CMK (cell line): ENCODE measurements around the gene LMAN1.

Experiments used
- DNase-seq: peaks from one replicate; pipeline ENCODE4 v3.0.0-alpha.2; 2010; ENCODE audit warnings: low read depth

The LMAN1 gene

DNA sequence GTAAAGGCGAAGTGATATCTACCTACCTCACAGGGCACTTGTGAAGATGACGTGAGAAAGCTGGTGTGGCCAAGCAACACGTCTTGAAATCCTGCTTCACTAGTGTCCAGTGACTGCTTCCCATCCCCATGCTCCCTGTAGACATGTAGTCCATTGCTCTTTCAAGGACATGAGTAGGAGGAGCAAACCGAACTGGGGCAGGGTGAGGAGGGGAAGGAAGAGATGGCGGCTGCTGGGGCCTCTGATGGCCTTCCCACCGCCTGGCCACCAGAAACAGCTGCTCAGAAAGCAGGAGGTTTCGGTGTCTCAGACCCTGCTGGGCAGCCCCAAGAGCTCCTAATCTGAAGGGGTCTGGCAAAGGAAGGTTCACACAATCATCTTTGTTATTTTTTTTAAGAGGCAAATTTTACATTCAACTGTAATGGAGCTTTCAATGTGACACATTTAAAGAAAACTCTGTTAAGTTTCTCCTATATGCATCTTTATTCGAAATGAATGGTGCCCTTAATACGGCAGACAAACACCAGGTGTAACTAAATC lies 55.3 kb downstream of the LMAN1 start:
- no peak for DNase-seq

- DNase-seq: no peak
Measured at GRCh38 chr18:59303006-59303405, 56.1 kb downstream of the LMAN1 start.

- no peak for DNase-seq
Measured at GRCh38 chr18:59301929-59302328, 57.1 kb downstream of the LMAN1 start.

DNA sequence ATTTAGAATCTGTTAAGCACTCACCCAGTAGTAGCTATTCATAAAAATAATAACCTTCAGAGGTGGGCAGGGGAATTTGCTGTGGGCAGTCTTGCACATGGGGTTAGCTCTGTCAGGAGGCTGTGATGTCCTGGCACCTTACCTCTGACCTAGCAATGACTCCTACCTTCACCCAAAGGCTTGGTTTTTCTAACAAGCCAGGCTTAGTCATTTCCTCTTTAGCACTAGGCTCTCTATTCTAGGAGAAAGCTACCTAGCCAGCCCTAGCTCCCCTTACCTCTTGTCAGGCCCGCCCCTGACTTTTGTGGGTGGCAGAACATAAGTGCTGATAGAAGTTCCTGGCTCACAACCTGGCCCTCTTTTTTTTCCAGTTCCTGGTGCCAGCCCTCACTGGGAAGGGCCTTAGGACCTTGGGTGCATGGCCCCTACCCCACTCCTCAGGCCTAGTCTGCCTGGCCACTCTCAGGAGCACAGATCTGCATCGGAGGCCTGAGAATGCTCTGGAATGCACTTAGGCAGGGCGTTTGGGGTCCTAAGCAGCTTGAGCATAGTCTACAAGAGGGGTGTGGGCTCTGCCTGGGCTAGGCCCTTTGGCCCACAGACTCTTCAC lies 58.3 kb downstream of the LMAN1 start:
- no peak for DNase-seq

- DNase-seq: no peak
Measured at GRCh38 chr18:59298871-59299270, 60.2 kb downstream of the LMAN1 start.

GRCh38 chr18:59293317-59293716 lies 65.7 kb downstream of the LMAN1 start:
- DNase-seq: no peak

- DNase-seq: no peak
Measured at GRCh38 chr18:59286341-59286740, 72.7 kb downstream of the LMAN1 start.

- no peak for DNase-seq
Measured at GRCh38 chr18:59282341-59282740, 76.7 kb downstream of the LMAN1 start.

DNA sequence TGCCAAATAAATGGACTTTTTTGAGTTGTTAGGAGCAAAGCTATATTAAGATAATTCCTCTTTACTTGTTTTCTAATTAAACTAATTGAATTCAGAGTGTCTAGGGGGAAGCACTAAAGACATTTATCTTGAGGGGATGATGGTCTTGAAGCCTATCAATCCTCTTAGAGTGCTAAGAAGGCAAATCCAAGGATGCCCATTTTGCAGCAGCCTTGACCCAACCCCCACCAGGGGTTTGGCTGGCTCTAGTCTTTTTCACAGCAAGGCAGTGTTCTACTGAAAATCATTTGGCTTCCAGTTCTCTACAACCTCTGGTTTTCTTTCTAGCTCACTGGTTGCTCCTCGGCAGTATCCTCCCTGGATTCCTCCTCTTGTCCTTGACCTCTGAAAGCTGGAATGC lies 79.3 kb downstream of the LMAN1 start:
- DNase-seq: no peak

- no peak for DNase-seq
Measured at GRCh38 chr18:59279193-59279592, 79.9 kb downstream of the LMAN1 start.

GRCh38 chr18:59278793-59279192 lies 80.3 kb downstream of the LMAN1 start:
- no peak for DNase-seq
